HG03342 (cell line): ENCODE measurements around the gene ASCL5.

ENCODE experiments used
- ATAC-seq: cut with Tn5 transposase; IDR thresholded peaks from one replicate; pipeline ENCODE4 v1.9.1; 2021; ENCODE audit warnings: mild to moderate bottlenecking, moderate library complexity; ENCODE audit not compliant: unreplicated experiment

ASCL5 gene

DNA sequence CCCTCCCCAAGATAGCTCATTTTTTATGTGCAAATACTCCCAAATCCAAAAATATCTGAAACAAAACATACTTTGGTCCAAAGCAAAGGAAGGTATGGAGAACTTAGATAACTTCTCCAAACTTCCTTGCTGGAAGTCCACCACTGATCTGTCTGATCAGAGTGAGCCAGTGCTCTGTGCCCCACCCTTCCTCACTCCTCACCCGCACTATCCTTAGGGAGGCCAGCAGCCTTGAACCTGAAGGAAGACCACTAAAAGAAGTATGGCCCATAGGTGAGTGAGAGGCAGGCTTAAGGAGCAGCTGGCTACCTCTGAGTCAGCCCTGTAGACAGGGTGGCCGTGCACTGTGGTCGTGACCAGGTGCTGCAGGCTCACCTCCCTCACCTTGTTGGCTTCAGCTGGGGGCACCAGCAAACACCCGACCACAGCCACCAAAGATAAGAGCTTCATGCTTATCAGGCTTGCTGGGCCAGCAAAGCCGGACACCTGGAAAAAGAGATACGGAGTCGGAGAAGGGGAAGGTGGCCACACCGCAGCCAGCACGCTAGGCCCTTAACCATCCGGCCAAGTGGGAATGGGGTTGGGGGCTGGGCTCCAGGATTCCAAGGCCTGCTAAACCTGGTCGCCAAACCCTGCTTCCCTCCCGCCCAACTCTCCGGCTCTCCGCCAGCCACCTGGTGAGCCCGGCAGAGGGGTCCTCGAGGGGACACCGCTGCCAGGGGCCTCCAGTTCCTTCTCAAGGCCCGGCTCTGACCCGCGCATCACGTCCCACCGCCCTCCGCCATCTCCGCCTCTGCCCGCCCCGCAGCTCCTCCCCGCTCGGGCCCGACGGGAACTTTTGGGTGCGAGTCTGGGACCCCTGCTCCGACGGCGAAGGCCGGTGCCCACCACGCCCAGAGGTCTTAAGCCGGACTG, 26.7 kb upstream of the ASCL5 start:
- ATAC-seq, result peak; percentile 70

DNA sequence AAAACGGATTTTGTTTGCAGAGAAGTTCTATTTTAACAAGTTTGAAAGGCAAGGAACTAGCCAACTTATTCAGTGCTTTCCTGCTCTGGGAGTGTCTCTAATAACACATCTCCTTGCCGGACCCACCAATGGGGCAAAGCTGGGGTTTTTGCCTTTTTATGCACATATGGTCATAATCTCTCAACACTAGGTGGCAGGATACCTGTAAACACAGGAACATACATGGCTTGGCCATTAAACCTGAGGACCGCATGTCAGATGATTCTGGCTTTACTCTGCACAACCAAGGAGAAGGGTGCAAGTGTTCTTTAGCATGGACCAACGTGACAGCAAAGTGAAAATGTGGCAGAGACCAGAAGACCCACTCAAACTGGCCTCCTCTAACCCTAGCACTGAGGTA, 22.4 kb upstream of the ASCL5 start:
- no peak for ATAC-seq

DNA sequence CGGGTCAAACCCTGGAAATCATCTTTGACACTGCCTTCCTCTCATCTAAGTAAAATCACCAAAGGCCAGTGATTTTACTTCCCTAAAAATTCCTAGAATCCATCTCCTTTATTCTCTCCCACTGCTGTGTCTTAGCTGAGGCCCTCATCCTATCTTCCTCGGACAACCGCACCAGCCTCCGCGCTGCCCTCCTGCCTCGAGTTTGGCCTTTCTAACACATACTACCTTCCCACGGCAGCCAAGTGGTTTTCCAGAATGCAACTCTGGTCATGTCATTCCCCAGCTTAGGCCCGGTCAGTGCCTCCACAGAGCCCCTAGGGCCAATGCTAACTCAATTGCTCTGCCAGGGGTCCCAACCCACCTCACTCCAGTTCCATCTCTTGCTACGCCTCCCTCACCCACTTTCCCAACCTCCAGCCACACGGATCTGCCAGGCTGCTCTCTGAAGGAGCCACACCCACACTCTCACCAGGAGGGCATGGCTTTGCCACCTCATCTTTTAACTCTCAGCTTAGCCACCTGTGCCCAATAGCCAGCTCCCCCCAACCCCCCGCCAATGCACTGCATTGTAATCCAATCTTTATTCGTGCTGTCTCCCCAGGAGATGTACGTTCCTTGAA, 20.5 kb upstream of the ASCL5 start:
- ATAC-seq, result no peak

DNA sequence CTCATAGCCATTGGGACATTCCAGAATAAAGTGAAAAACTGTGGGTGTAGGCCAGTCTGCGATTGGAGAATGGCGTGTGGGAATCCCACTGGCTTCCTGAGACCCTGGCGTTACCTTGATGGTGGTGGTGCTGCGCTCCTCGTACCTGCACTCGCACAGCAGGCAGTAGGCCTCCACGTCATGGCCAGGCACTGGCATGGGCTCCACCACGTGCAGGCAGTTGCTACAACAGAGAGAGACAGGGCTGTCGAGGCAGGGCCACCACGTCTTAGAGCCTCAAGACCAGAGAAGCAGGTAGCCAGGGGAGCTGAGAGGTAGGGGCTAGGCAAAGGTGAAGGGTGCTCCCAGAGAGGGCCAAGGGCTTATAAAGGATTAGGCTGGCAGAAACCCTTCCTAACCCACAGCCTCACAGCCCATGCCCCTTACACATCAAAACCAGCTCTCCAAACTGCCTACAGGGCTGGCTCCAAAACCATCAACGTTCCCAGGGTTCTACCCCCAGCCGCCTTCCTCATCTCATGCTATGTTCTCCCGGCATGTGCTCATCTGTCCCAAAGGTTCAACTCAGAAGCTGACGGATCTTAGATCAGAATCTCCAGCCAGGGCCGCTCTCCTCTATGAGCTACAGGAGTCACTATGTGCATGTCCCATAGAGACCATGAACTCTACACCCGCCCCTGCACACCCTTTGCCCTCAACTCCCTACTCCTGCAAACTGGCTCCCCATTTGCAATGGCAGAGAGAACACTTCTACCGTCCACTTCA, 19.8 kb upstream of the ASCL5 start:
- ATAC-seq, result no peak

DNA sequence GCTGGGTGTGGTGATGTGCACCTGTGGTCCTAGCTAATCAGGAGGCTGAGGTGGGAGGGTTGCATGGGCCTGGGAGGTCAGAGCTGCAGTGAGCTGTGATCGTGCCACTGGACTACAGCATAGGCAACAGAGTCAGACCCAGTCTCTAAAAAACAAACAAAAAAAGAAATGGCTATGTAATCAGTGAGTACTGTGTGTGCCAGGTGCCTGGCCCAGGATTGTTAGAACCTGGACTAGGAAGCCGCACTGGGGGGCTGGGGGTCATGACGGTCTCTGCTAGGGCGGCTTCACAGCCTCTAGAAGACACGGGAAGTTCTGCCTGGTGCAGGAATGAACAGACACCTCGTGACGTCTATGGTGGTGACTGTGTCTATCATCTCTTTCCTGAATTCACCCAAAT, 18.8 kb upstream of the ASCL5 start:
- ATAC-seq, result no peak

DNA sequence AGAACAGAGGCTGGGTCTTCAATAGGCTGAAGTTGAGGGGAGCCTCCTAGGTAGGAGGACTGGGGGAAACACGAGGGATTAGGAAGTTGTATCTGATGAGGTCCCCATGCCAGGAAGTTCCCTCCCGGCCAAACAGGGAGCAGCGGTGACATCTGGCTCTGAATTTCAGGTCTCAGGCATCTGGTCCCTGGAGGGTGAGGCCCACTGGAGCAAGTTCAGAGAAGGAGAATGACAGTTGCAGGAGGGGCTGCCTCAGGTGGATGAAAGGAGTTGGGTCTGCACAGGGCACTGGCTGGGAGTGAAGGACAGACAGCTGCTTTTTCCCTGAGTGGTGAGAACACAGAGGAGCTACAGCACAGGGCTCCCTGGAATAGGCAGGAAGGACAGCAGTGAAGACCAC, 18.1 kb upstream of the ASCL5 start:
- ATAC-seq, result no peak

DNA sequence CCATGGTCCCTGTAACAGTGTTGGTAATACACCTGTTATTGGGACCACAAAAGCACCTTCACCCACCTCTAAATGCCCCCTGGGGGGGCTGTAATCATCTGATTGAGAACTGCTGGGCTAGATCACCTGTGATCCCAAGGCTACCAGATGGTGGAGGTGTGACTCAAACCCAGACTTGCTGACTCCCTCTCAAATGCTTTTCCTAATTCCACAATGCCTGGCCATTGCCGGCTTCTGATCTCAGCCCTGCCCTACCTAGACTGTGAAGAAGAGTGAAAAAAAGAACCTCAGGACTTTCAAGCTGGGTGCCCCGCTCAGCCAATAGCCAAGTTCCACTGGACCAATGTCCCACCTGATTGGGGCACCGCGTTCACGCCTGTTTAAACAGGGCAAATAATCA, 17.7 kb upstream of the ASCL5 start:
- ATAC-seq, result no peak

DNA sequence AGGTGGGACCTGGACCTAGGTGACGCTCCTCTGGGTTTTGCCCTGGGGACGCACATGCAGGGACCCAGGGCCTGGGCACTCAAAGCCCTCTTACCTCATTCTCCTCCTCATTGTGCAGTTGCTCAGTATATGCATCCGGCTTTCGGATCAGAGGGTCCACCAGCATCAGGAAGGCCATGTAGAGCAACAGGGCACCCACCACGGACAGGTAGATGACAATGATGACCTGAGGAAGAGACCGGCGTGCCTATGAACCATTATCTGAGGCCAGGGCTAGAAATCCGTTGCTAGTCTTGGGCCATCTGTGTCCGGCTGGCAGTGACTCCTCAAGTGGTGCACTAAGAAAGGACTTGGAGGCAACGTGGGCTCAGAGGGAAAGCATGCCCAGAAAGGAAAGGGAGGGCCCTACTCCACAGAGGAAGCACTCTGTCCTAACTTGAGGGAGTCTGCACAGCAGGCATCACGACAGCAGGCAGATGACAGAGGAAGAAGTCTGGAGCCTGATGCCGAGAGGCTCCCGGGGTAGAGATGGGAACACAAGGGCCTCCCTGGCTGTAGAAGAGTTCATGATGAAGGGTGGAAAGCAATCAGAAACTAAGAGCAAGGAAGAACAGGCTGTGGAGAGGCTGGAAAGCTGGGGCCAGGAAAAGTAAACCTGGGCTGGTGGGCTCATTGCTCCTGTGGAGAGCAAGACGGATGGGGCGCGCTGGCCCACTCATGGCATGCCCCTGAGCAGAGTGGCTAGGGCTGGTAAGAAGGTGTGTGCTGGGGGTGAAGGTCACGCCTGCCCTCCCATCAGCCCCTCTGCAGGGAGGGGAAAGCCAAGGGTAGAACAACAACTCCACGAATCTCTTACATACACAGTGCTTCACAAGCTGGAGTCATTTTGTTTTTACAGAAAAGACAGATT, 17.0 kb upstream of the ASCL5 start:
- no peak for ATAC-seq

DNA sequence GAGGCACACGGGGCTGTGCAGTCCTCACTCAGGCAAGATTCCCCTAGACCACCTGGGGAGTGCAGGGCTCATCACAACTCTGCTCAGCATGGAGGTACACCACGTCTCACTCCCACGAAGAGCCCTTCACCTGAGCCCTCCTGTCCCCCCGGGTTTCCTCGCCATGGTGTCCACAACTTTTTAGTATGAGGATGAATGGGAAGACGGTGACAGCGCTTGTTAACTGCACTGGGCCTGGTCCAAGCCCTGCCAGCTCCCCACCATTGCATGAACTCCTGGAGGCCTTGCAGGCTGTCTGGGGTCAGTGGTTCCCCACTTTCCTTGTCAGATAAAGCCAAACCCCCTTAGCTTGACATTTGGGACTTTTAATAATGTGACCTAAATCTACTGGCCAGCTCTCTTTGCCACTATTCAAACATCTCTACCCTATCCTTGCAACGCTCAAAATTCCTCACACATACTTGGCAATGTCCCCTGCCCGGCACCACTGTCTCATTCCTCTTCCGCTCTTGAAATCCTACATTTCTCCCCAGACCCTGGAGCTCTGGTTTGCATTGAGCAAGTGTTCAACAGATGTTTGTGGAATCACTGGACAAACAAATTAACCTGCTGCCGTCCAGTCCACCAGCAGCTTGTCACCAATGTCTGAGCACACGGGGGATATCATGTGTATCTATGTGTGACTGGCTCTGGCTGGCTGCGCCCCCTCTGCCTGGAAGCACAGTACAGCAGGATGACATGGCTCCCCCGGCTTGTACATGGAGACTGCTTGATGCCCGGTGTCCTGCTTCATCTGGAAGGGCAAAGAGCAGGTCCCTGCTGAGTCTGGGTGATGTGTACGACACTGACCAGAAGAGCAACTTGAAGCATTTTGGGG, 16.1 kb upstream of the ASCL5 start:
- ATAC-seq, result no peak

DNA sequence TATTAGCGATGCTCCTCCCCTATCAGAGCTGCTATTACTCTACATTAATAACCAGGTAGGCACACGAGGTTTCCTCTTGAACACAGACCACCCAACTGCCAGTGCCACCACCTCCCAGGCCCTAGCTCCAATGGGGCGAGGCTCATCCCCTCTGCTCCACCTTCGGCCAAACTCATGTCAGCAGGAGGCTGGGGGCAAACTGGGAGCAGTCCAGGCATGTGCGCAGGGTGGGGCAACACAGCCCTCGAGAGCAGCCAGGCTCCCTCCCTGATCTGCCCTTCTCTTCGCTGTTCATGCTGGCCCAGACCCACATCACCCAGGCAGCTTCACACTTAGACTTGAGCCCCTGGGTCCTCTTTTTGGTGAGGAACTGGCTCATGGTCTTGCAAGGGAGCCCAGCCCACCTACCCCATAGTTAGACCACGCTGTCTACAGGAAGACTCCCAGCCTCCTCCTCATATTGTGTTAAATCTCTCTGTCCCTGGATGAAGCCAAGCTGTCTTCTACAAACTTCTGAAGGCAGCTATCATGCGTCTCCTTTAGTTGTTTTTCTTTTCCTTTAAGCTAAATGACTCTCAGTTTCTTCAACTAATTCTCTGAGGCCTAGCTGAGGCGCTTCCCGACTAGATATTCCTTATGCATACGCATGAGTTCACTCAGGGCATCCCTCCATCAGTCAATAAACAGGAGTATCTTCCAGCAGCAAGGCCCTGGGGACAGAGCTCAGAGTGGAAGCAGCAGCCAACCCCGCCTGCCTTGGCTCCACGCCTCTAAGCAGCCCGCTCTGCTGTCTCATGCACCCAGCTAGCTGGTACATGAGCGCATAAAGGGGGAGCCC, 15.2 kb upstream of the ASCL5 start:
- ATAC-seq, result no peak

DNA sequence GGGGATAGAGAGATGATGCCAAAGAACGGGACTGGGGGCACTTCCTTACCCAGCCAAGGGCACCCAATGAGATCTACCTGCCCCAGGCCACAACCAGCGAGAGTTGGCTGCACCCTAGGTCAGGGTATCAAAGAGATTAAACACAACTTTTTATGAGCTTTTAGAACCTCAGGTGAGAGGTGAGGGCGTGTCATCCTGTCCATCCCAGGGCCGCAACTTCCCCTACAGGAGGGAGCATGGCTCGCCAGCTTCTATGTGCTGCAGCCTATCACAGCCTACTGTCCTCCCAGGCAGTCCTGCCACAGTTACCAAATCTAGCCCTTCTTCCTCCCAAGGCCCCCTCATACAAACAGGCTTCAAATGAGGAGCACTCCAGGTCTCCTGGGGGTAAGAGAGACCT, 14.4 kb upstream of the ASCL5 start:
- ATAC-seq, result no peak

DNA sequence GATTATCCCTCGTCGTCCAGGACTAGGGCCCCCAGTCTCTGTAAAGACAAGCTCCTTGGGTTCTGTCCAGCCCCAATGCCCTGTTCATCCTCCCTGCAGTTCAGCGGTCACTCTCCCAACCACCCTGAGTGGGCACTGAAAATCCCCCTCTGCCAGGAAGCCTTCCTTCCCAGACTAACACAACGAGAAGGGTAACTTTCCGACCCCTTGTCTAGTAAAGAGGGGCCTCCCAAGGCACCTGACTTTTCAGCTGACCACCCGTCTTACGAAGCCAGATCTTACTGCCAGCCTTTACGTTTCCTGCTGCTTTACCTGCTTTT, 13.9 kb upstream of the ASCL5 start:
- no peak for ATAC-seq

DNA sequence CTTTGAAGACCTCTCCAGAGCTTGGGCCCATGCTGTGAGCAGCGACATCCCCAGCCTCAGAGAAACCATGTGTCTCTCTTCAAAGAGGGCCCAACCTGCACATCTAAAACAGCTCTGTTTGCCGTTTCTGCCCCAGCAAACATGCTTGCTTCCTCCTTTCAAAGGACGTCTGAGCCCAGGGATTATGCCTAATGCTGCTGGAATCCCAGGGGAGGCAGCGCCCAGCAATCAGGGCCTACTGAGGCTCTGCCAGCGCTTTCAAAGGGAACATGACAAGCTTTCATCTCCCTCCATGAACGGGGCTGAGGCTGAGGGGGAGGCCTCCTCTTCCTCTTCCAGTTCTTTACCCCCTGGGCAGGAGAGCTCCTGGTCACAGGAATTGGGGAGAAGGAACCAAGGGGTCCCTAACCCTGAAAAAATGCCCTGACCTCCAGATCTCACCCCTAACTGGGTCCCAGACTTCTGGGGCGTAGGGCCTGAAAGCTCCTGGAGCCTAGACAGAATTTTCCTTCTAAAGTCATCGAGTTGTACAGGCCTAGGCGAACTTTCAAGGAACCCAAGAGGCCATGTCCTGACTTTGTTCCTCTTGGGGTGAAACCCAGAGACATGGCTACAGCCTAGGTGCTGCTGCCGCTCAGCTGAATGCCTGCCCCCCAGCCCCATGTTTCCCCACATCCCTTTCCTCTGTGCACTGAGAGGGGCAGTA, 13.4 kb upstream of the ASCL5 start:
- ATAC-seq, result no peak

DNA sequence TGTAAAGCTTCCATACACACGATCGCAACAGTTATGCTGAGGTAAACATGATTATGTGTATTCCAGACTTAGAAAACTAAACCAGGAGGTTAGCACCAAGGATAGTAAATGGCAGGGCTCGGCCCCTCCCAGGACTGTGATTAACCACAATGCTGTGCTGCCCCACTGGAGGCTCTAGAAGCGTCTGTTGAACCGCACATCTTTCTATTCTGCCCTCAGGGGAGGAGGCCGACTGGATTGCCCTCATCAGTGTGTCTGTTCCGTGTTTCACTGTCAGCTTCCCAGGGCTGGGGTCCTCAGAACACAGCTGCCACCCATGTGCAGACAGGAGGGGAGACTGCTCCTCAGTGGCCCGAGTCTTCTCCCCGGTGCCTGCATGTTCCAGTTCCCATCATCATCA, 12.8 kb upstream of the ASCL5 start:
- ATAC-seq, result no peak

DNA sequence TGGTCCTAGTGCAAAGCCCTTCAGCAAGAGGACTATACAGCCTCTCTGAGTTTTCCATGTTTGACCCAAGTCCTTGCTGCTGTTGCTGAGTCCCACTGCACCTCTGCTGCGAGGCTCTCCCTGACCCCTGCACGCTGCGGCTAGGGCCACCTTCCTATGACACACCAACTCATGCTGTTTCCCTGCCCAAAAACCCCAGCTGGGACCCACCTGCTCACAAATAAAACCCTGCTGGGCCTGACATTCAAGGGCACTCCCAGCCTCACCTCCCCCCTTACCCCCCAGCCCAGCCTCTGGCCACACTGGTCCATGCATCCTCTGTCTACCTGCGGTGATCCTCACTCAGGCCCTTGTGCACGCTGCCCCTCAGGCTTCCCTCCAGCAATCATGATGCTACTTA, 12.3 kb upstream of the ASCL5 start:
- no peak for ATAC-seq

DNA sequence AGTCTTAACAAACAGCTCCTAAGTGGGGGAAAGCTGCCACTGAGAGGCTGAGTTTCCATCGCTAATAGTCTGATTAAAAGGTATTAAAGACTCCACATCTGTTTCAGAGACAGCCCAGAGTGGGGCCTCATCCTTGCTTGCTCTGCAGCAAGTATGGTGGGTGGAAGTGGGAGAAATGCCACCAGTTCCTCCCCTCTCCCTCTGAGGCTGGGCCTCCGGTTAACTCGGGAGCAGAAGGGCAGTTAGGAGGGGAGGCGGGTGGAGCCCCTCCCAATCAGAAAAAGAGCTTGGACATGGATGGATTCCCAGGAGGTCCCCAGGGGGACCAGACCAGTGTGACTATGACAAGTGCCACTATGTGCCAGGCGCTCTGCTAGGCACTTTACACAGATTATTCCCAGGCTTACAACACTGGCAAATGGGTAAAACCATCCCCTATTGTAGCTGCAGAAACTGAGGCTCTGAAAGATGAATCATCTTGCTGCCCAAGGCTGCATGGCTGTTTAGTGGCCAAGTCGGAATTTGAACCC, 11.4 kb upstream of the ASCL5 start:
- ATAC-seq, result no peak

DNA sequence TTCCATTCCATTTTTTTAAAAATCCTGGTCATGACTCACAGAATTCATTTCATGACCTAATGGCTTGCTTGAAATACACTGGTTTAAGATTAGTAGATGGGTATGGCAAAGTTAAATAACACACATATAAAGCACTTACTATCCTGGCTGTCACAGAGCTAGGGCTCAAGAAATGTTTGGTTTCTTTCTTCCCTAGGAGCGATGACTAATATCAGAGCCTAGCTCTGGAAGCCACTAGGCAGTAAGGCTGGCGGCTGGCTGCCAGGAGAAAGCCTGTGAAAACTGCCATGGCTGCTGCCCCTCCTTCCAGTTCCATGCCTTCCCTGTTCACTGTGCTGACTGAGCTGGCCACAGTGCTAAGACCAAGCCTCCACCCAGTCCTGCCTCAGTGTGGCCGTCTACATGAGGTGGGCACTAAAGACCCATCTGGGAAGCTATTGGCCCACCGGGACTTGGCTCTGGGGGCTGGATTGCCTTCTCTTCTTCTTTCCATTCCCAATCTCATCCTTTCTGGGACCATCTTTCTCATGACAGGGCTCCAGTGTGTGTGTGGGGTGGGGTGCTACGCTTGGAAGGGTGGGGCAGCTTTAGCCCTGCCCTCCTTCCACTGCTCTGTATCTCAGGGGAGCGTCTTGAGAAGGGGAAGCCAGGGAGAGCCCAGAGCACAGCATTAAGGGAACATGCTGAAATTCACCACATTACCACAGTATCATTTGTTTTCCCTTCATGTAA, 10.8 kb upstream of the ASCL5 start:
- no peak for ATAC-seq

DNA sequence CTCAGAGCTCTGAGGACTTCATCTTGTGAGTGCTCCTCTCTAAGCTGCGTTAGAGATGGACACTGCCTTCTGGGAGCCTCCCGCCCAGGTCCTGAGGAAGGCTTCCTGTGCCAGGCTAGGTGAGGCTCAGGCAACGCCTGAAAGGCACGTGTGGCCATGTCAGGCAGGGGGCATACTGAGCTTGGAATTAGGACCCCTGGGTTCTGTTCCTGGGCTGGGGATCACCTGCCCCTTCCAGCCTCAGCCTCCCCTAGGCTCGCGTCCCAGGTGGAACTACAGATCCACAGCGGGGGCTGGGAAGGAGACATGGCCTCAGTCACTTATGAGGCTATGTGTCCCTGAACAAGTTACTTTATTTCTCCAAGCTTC, 10.0 kb upstream of the ASCL5 start:
- ATAC-seq, result no peak
